ENCODE data around the gene CHMP1A. TPM values are rescaled to one million over a fixed set of nuclear protein-coding genes. Genes with fewer than 3 reads are reported as not detected.
"Not testable (repeated sequence)": the region's sequence is repeated elsewhere in the genome, so short reads cannot be mapped to it uniquely, and the experiment has no call there.

The CHMP1A gene
- total RNA-seq, 1 donor from 2014 or later = 106 TPM

DNA sequence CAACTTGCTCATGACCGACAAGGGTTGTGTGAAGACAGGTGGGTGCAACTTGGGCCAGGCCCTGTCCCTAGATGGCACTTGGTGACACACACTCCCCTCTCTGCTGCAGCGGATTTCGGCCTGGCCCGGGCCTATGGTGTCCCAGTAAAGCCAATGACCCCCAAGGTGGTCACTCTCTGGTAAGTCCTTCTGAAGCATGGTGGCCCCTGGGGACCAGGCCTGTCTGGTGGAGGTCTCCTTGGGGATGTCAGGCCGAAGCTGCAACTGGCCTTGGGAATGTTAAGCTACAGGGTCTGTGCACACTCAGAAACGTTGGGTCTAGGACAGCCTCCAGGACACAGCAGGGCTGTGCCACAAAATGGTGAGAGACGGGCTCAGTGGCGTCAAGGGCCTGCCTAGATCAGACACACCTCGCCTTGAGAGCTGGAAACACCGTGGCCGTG is 35.8 kb upstream of the CHMP1A start:
- Mint-ChIP-seq H3K27ac (no peak overlapping the region), H3K36me3 (peaks cover 11% of the 10 kb centered on the region), H3K9me3 (no peaks in the 10 kb centered on the region), H3K4me1 (no peaks in the 10 kb centered on the region), H3K4me3 (no peak overlapping the region), H3K27me3 (ENCODE audit: low read depth) (no peaks in the 10 kb centered on the region)
- TF ChIP-seq, protein P1, sequence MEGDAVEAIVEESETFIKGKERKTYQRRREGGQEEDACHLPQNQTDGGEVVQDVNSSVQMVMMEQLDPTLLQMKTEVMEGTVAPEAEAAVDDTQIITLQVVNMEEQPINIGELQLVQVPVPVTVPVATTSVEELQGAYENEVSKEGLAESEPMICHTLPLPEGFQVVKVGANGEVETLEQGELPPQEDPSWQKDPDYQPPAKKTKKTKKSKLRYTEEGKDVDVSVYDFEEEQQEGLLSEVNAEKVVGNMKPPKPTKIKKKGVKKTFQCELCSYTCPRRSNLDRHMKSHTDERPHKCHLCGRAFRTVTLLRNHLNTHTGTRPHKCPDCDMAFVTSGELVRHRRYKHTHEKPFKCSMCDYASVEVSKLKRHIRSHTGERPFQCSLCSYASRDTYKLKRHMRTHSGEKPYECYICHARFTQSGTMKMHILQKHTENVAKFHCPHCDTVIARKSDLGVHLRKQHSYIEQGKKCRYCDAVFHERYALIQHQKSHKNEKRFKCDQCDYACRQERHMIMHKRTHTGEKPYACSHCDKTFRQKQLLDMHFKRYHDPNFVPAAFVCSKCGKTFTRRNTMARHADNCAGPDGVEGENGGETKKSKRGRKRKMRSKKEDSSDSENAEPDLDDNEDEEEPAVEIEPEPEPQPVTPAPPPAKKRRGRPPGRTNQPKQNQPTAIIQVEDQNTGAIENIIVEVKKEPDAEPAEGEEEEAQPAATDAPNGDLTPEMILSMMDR (IDR thresholded peaks at IDR 0.05; ENCODE audit: unreplicated experiment) = no peak
- no peak for DNase-seq (ENCODE audit: low spot score in 2 of 2, unreplicated experiment in 2 of 2)

DNA sequence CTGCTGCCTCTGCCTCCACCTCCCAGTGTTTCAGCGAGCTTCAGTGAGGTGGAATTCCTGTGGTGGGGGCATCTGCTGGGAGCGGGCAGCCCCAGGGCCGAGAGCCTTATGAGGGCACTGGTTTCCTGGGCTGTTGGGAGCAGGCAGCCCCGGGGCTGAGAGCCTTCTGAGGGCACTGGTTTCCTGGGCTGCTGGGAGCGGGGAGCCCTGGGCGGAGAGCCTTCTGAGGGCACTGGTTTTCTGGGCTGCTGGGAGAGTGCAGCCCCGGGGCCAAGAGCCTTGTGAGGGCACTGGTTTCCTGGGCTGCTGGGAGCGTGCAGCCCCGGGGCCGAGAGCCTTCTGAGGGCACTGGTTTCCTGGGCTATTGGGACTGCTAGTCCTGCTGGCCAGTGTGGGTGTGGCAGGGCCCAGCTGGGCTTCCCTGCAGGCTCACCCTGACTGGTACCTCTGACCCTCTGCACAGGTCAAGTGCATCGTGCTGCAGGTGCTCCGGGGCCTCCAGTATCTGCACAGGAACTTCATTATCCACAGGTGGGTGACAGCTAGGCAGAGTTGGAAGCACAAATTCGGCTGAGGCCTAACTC is 34.6 kb upstream of the CHMP1A start:
- Mint-ChIP-seq H3K36me3 (peaks cover 11% of the 10 kb centered on the region), H3K27me3 (ENCODE audit: low read depth) (no peaks in the 10 kb centered on the region), H3K4me1 (peaks cover 8% of the 10 kb centered on the region), H3K9me3 (no peaks in the 10 kb centered on the region), H3K27ac (no peak overlapping the region), H3K4me3 (no peak overlapping the region)
- TF ChIP-seq, protein P1 (IDR thresholded peaks at IDR 0.05; ENCODE audit: unreplicated experiment) = no peak
- DNase-seq (ENCODE audit: low spot score in 2 of 2, unreplicated experiment in 2 of 2) = no peak

DNA sequence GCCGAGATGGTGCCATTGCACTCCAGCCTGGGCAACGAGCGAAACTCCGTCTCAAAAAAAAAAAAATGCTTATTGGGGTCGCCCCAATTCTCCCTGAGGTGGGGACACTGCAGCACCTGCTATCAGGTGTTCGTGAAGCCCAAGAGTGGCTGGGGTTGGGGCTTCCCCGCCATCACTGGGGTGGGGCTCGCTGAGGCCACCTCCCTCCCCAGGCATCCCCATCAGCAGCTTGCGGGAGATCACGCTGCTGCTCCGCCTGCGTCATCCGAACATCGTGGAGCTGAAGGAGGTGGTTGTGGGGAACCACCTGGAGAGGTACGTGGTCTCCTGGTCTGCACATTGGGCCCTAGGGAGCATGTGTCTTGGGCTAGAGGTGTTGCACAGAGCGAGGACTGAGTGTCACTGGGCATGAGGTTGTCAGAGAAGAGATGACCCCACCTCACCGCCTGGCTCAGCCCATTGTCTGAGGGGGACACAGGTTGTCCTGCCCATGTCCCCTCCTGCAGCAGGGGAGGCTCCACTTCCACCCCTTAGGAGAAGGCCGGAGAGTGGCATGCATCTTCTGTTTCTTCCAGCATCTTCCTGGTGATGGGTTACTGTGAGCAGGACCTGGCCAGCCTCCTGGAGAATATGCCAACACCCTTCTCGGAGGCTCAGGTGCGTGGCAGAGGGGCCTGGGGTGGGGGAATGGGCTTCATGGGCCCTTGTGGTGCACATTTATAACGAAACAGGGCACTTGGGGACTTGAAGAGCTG is 33.9 kb upstream of the CHMP1A start:
- H3K27ac Mint-ChIP-seq = no peak overlapping the region
- no peaks in the 10 kb centered on the region for H3K27me3 Mint-ChIP-seq (ENCODE audit: low read depth)
- no peak for DNase-seq (ENCODE audit: low spot score in 2 of 2, unreplicated experiment in 2 of 2)
- no peak overlapping the region for H3K4me3 Mint-ChIP-seq
- TF ChIP-seq, protein P1 (IDR thresholded peaks at IDR 0.05; ENCODE audit: unreplicated experiment) = no peak
- peaks cover 11% of the 10 kb centered on the region for H3K36me3 Mint-ChIP-seq
- no peaks in the 10 kb centered on the region for H3K9me3 Mint-ChIP-seq
- peaks cover 10% of the 10 kb centered on the region for H3K4me1 Mint-ChIP-seq

DNA sequence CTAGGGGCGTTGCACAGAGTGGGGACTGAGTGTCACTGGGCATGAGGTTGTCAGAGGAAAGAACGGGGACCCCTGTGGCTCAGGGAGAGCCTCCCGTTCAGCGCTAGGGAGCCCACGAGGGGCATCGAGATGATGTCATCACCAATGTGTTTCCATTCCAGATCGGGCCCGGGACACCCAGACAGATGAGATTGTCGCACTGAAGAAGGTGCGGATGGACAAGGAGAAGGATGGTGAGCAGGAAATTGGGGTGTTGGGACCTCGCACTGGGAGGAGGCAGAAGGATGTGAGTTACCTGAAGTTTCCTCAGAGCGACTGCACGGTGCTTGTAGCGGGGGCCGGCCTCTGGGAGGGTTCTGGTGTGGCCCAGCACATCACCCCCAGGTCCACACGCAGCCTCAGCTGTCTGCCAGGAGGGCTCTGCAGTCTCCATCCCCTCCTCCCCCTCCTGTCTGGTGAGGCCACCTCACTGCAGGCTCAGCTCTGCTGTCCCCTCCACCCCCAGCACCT is 32.9 kb upstream of the CHMP1A start:
- peaks cover 17% of the 10 kb centered on the region for H3K36me3 Mint-ChIP-seq
- H3K27ac Mint-ChIP-seq = no peak overlapping the region
- DNase-seq (ENCODE audit: low spot score in 2 of 2, unreplicated experiment in 2 of 2) = no peak

DNA sequence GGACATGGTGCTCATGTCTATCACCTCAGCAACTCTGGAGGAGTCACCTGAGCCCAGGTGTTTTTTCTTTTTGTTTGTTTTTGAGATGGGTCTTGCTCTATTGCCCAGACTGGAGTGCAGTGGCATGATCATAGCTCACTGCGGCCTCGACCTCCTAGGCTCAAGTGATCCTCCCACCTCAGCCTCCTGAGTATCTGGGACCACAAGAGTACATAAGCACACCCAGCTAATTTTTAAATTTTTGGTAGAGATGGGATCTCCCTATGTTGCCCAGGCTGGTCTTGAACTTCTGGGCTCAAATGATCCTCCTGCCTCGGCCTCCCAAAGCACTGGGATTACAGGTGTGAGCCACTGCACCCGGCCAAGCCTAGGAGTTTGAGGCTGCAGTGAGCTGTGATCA is 32.1 kb upstream of the CHMP1A start:
- not testable (repeated sequence) for H3K27me3 Mint-ChIP-seq (ENCODE audit: low read depth); DNase-seq (ENCODE audit: low spot score in 2 of 2, unreplicated experiment in 2 of 2); H3K9me3 Mint-ChIP-seq; H3K27ac Mint-ChIP-seq; H3K4me3 Mint-ChIP-seq
- peaks cover 23% of the 10 kb centered on the region for H3K36me3 Mint-ChIP-seq
- H3K4me1 Mint-ChIP-seq = peaks cover 12% of the 10 kb centered on the region

More for the DNA sequence above, 32.9 kb upstream of the CHMP1A start:
- H3K4me1 Mint-ChIP-seq = peaks cover 12% of the 10 kb centered on the region
- no peaks in the 10 kb centered on the region for H3K27me3 Mint-ChIP-seq (ENCODE audit: low read depth)
- TF ChIP-seq, protein P1 (IDR thresholded peaks at IDR 0.05; ENCODE audit: unreplicated experiment) = no peak
- H3K9me3 Mint-ChIP-seq = no peaks in the 10 kb centered on the region
- no peak overlapping the region for H3K4me3 Mint-ChIP-seq

DNA sequence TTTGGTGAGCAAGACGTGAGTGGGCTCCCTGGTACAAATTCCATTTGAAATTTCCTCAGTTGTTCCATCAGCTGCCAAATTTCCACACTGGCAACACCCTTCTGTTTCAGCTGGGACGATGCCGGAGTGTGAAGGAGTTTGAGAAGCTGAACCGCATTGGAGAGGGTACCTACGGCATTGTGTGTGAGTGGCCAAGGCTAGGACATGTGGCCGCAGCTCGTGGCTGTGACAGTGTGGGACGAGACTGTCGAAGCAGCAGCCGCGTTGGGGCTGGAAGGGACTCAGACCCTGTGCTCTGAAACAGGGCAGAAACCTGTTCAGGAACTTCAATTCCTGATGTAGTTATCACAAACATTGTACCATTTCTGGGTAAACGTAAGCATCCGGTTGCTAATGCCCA is 31.6 kb upstream of the CHMP1A start:
- Mint-ChIP-seq H3K27me3 (ENCODE audit: low read depth) (no peaks in the 10 kb centered on the region), H3K27ac (no peak overlapping the region), H3K36me3 (peaks cover 25% of the 10 kb centered on the region), H3K4me3 (no peak overlapping the region), H3K9me3 (peaks cover 6% of the 10 kb centered on the region), H3K4me1 (peaks cover 12% of the 10 kb centered on the region)
- TF ChIP-seq, protein P1 (IDR thresholded peaks at IDR 0.05; ENCODE audit: unreplicated experiment) = no peak
- DNase-seq (ENCODE audit: low spot score in 2 of 2, unreplicated experiment in 2 of 2) = no peak

Measured in mesothelial cell of epicardium (in vitro differentiated cells).